Progenitor cell of endocrine pancreas (in vitro differentiated cells): ENCODE results near the gene AKT3. TPM values are rescaled to one million over a fixed set of nuclear protein-coding genes. Genes with fewer than 3 reads are reported as not detected.

Experiments
- DNase-seq: peaks from one replicate; pipeline ENCODE4 v3.0.0; 2021; ENCODE audit warnings: low spot score; ENCODE audit not compliant: unreplicated experiment
- H3K27ac Mint-ChIP-seq: 2 replicates; pipeline ENCODE4 v1.8.0; 2021; ENCODE audit warnings: mild to moderate bottlenecking, moderate library complexity, mixed read lengths
- H3K27me3 Mint-ChIP-seq: 2 replicates; pipeline ENCODE4 v1.8.0; 2021; ENCODE audit warnings: mixed read lengths
- H3K36me3 Mint-ChIP-seq: 2 replicates; pipeline ENCODE4 v1.8.0; 2022; ENCODE audit warnings: mixed read lengths; ENCODE audit not compliant: insufficient read depth
- H3K4me1 Mint-ChIP-seq: 2 replicates; pipeline ENCODE4 v1.8.0; 2021; ENCODE audit warnings: low read depth, mixed read lengths
- H3K4me3 Mint-ChIP-seq: 2 replicates; pipeline ENCODE4 v1.8.0; 2021; ENCODE audit warnings: low read depth, mild to moderate bottlenecking, moderate library complexity, mixed read lengths
- H3K9me3 Mint-ChIP-seq: 2 replicates; pipeline ENCODE4 v1.8.0; 2021; ENCODE audit warnings: low read depth, mixed read lengths
- total RNA-seq: library from RNA; stranded (reverse); gene quantifications from 2 replicates; pipeline ENCODE4 v1.2.1, GENCODE V29; 2021
- TF ChIP-seq, protein P1 (sequence below): fragments of 200-600 bp; sonication (generic); IDR thresholded peaks from one replicate; pipeline ENCODE4 v1.5.0; 2021; ENCODE audit warnings: antibody characterized with exemption, mild to moderate bottlenecking; ENCODE audit not compliant: unreplicated experiment

Gene AKT3
- total RNA-seq, 1 donor from 2014 or later, result 45.5 TPM

DNA sequence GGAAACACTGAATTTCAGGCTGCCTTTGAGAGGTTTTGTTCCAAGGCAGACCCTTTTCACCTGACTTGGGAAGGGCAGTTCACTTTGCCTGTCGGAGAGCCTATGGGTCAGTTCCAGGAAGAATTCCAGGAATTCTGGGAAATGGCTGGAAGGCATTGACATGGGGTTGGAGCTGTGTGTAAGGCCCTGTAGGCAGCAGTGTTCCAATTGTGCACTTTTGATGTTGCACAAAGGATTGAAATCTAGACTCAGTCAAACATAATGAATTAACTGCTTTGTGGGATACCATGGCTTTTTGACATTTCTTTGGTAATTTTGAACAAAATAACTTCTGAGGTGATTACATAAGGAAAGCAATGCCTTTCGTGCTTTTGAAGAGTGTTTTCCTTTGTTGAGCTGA is 409.6 kb downstream of the AKT3 start:
- no peaks in the 10 kb centered on the region for H3K9me3 Mint-ChIP-seq
- no peaks in the 10 kb centered on the region for H3K4me1 Mint-ChIP-seq
- H3K36me3 Mint-ChIP-seq, result peaks cover 5% of the 10 kb centered on the region
- no peak overlapping the region for H3K27ac Mint-ChIP-seq
- TF ChIP-seq, protein P1, sequence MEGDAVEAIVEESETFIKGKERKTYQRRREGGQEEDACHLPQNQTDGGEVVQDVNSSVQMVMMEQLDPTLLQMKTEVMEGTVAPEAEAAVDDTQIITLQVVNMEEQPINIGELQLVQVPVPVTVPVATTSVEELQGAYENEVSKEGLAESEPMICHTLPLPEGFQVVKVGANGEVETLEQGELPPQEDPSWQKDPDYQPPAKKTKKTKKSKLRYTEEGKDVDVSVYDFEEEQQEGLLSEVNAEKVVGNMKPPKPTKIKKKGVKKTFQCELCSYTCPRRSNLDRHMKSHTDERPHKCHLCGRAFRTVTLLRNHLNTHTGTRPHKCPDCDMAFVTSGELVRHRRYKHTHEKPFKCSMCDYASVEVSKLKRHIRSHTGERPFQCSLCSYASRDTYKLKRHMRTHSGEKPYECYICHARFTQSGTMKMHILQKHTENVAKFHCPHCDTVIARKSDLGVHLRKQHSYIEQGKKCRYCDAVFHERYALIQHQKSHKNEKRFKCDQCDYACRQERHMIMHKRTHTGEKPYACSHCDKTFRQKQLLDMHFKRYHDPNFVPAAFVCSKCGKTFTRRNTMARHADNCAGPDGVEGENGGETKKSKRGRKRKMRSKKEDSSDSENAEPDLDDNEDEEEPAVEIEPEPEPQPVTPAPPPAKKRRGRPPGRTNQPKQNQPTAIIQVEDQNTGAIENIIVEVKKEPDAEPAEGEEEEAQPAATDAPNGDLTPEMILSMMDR, result no peak
- no peaks in the 10 kb centered on the region for H3K27me3 Mint-ChIP-seq
- no peak overlapping the region for H3K4me3 Mint-ChIP-seq
- no peak for DNase-seq

DNA sequence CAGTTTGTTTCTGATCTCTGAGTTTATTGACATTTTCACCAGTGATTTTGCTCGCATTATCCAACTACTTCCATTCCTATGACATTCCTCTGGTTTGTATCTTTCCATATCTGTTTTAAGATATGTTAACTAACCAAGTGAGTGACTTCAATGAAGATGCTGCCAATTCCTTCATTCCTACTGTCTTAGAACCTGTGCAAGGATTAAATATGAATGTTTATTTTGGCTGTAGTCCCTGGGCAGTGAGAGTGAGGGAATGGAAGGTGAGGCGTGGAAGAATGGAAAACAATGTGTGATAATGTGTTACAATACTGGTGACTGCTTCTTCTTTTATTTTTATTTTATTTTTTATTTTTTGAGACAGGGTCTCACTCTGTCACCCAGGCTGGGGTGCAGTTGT is 411.2 kb downstream of the AKT3 start:
- no peaks in the 10 kb centered on the region for H3K4me1 Mint-ChIP-seq
- DNase-seq, result no peak
- peaks cover 5% of the 10 kb centered on the region for H3K36me3 Mint-ChIP-seq
- no peaks in the 10 kb centered on the region for H3K27me3 Mint-ChIP-seq
- TF ChIP-seq, protein P1, result no peak
- no peak overlapping the region for H3K4me3 Mint-ChIP-seq
- no peaks in the 10 kb centered on the region for H3K9me3 Mint-ChIP-seq
- no peak overlapping the region for H3K27ac Mint-ChIP-seq

Other genes with a start within 250 kb of the AKT3 start
- 28.8 and 32.3 TPM in 2 replicates for gene ZBTB18, start 201.0 kb upstream of the AKT3 start, total RNA-seq